RWPE2 (cell line): ENCODE measurements around the gene CMC4.

Source experiments
- ATAC-seq: fragments of 200-7000 bp; cut with Tn5 transposase; 3 replicates; pipeline ENCODE4 v1.9.1; 2021; ENCODE audit warnings: low read depth
- DNase-seq: peaks from one replicate; pipeline ENCODE4 v3.0.0-alpha.2; 2020; ENCODE audit warnings: low spot score
- H3K27ac ChIP-seq: fragments of 450-650 bp; 2 replicates; pipeline ENCODE4 v1.5.1; 2017; ENCODE audit warnings: mild to moderate bottlenecking; ENCODE audit not compliant: poor library complexity, severe bottlenecking
- H3K27me3 ChIP-seq: fragments of 250-450 bp; sonication (Bioruptor Pico); 2 replicates; pipeline ENCODE4 v1.5.1; 2021; ENCODE audit warnings: mild to moderate bottlenecking, moderate library complexity; ENCODE audit not compliant: insufficient read depth, poor library complexity, severe bottlenecking
- H3K36me3 ChIP-seq: fragments of 250-450 bp; sonication (Bioruptor Pico); 2 replicates; pipeline ENCODE4 v1.5.1; 2020; ENCODE audit warnings: low read depth, mild to moderate bottlenecking, moderate library complexity
- H3K4me1 ChIP-seq: fragments of 250-450 bp; sonication (Bioruptor Pico); 2 replicates; pipeline ENCODE4 v1.5.1; 2021; ENCODE audit warnings: mild to moderate bottlenecking, moderate library complexity; ENCODE audit not compliant: insufficient read depth, poor library complexity, severe bottlenecking
- H3K4me3 ChIP-seq: fragments of 250-450 bp; sonication (Bioruptor Pico); 2 replicates; pipeline ENCODE4 v1.5.1; 2021; ENCODE audit warnings: mild to moderate bottlenecking, moderate library complexity; ENCODE audit not compliant: severe bottlenecking
- H3K9me3 ChIP-seq: fragments of 250-450 bp; sonication (Bioruptor Pico); 2 replicates; pipeline ENCODE4 v1.5.1; 2021; ENCODE audit warnings: mild to moderate bottlenecking, moderate library complexity; ENCODE audit not compliant: severe bottlenecking
- CTCF ChIP-seq: fragments of 450-650 bp; IDR thresholded peaks from one replicate; pipeline ENCODE4 v1.5.1; 2017; ENCODE audit warnings: mild to moderate bottlenecking, moderate library complexity; ENCODE audit not compliant: poor library complexity, severe bottlenecking

The CMC4 gene

DNA sequence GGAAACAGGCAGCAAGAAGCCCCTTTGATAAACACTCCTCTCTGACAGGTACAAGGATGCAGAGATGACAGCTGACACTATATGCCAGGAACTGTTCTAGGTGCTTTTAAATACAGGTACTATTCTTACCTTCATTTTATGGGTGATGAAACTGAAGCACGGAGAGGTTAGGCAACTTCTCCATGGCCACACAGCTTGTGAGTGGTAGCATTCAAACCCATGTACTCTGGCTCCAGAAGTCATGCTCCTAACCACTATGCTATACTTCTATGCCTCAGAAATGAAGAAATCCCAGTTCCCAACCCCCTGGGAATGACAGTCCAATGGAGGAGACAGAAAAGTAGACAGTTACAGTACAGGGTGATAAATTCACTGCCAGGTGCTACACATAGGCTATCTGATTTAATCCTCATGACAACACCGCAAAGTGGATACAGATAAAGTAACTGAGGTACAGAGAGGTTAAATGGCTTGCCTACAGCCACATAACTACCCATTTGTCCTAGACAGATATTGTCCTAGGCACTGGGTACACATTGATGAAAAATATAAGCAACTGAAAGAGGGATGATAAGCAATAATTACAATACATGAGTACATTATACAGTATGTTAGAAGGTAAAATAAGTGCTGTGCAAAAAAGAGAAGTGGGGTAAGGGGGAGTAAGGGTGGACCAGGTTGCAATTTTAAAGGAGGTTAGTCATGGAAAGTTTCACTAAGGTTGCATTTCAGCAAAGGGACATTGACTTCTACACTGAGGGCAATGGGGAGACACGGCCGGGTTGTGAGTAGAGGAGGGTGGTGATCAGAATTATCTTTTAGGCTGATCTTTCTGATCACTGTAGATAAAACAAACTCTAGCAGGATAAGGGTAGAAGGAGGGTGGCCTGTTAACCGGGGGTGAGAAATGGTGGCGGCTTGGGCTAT, 46.8 kb downstream of the CMC4 start:
- DNase-seq: no peak
- no peak for ATAC-seq
- peaks cover 3% of the 10 kb centered on the region for H3K4me1 ChIP-seq

GRCh38 chrX:155022585-155022984, 48.4 kb downstream of the CMC4 start, which contains the start of gene F8:
F8 (minus strand) TSS chrX:155022723; CDS start chrX:155022552, 171 bp downstream.
- no peak within 1 kb of the TSS for H3K4me3 ChIP-seq
- H3K36me3 ChIP-seq: no peaks in the 10 kb centered on the region
- no peak for TF ChIP-seq CTCF
- no peak within 1 kb of the TSS for H3K27ac ChIP-seq
- H3K9me3 ChIP-seq: no peaks in the 10 kb centered on the region
- DNase-seq: no peak
- no peaks in the 10 kb centered on the region for H3K27me3 ChIP-seq
- ATAC-seq: no peak
- peaks cover 3% of the 10 kb centered on the region for H3K4me1 ChIP-seq

More for the DNA sequence above, 46.8 kb downstream of the CMC4 start:
- Histone ChIP-seq H3K4me3 (no peak overlapping the region), H3K27ac (no peak overlapping the region), H3K9me3 (no peaks in the 10 kb centered on the region), H3K27me3 (no peaks in the 10 kb centered on the region), H3K36me3 (no peaks in the 10 kb centered on the region)
- no peak for TF ChIP-seq CTCF

- Histone ChIP-seq H3K4me1 (no peaks in the 10 kb centered on the region), H3K27ac (no peak overlapping the region), H3K4me3 (no peak overlapping the region), H3K36me3 (no peaks in the 10 kb centered on the region), H3K9me3 (no peaks in the 10 kb centered on the region), H3K27me3 (no peaks in the 10 kb centered on the region)
- DNase-seq (no peak), ATAC-seq (no peak)
- TF ChIP-seq CTCF: no peak
These were observed 50.3 kb downstream of the CMC4 start for GRCh38 chrX:155020591-155020990.
